Left ventricle myocardium inferior (tissue), 1 donor: ENCODE data around the gene PROB1. TPM values are rescaled to one million over a fixed set of nuclear protein-coding genes. Genes with fewer than 3 reads are reported as not detected.
"Not testable (repeated sequence)": the region's sequence is repeated elsewhere in the genome, so short reads cannot be mapped to it uniquely, and the experiment has no call there.

ENCODE experiments used
- DNase-seq: peaks from one replicate; pipeline ENCODE4 v3.0.0-alpha.2; 2020
- H3K27ac ChIP-seq: fragments of 200-600 bp; replicated peaks from 2 replicates; pipeline ENCODE4 v1.8.0; 2021
- H3K27me3 ChIP-seq: fragments of 200-600 bp; 2 replicates; pipeline ENCODE4 v1.8.0; 2021; ENCODE audit warnings: low read depth
- H3K36me3 ChIP-seq: fragments of 200-600 bp; 2 replicates; pipeline ENCODE4 v1.8.0; 2021
- H3K4me1 ChIP-seq: fragments of 200-600 bp; 2 replicates; pipeline ENCODE4 v1.8.0; 2021
- H3K4me3 ChIP-seq: fragments of 200-600 bp; 2 replicates; pipeline ENCODE4 v1.8.0; 2021; ENCODE audit warnings: mild to moderate bottlenecking, moderate library complexity
- H3K9me3 ChIP-seq: fragments of 200-600 bp; replicated peaks from 2 replicates; pipeline ENCODE4 v1.8.0; 2021
- CTCF ChIP-seq: fragments of 200-600 bp; IDR thresholded peaks from 2 replicates; pipeline ENCODE4 v1.8.0; 2021; ENCODE audit warnings: antibody characterized with exemption, mild to moderate bottlenecking, borderline replicate concordance
- intact Hi-C: fragments of 100-400 bp; cut with micrococcal nuclease; formaldehyde crosslinking; loops from one replicate; pipeline ENCODE4 v1.11.0; 2022
- total RNA-seq: library from RNA; stranded (reverse); fragmentation: NEBNext Ultra II Directional; extraction: Animal tissue kit (Norgen Biotek cat#: 25700); gene quantifications from one replicate; pipeline ENCODE4 v1.2.1, GENCODE V29; 2021
- donor health status: DM: no; HTN: yes; CAD: no; lungs with severe emphysema.

The PROB1 gene
- total RNA-seq, 1 donor from 2014 or later = 46.3 TPM

- intact Hi-C loops = no loop called here
- Histone ChIP-seq H3K36me3 (peaks cover 6% of the 10 kb centered on the region), H3K4me1 (peaks cover 65% of the 10 kb centered on the region), H3K27ac (no peak overlapping the region), H3K4me3 (no peak overlapping the region), H3K9me3 (no peaks in the 10 kb centered on the region), H3K27me3 (no peaks in the 10 kb centered on the region)
- DNase-seq = no peak
- TF ChIP-seq CTCF = no peak
Observed at GRCh38 chr5:139354186-139354585, 40.7 kb downstream of the PROB1 start.

- H3K4me3 ChIP-seq, H3K27ac ChIP-seq, intact Hi-C loops, DNase-seq, H3K9me3 ChIP-seq, H3K27me3 ChIP-seq: not testable (repeated sequence)
- H3K4me1 ChIP-seq = peaks cover 85% of the 10 kb centered on the region
- peaks cover 11% of the 10 kb centered on the region for H3K36me3 ChIP-seq
Observed at GRCh38 chr5:139347863-139348262, 47.0 kb downstream of the PROB1 start.

GRCh38 chr5:139345442-139345841 is 49.5 kb downstream of the PROB1 start:
- H3K4me1 ChIP-seq = peaks cover 82% of the 10 kb centered on the region
- intact Hi-C loops = not testable (repeated sequence)

GRCh38 chr5:139344177-139344576 is 50.7 kb downstream of the PROB1 start:
- intact Hi-C loops = no loop called here
- Histone ChIP-seq H3K4me1 (peaks cover 70% of the 10 kb centered on the region), H3K36me3 (peaks cover 11% of the 10 kb centered on the region), H3K27me3 (no peaks in the 10 kb centered on the region), H3K9me3 (no peaks in the 10 kb centered on the region), H3K4me3 (no peak overlapping the region), H3K27ac (no peak overlapping the region)
- no peak for DNase-seq
- no peak for TF ChIP-seq CTCF

More at GRCh38 chr5:139345442-139345841, 49.5 kb downstream of the PROB1 start:
- H3K4me3 ChIP-seq, H3K27me3 ChIP-seq, H3K9me3 ChIP-seq, DNase-seq, H3K27ac ChIP-seq: not testable (repeated sequence)
- H3K36me3 ChIP-seq = peaks cover 11% of the 10 kb centered on the region

GRCh38 chr5:139343476-139343875 is 51.4 kb downstream of the PROB1 start:
- TF ChIP-seq CTCF = no peak
- H3K27ac ChIP-seq = no peak overlapping the region
- H3K27me3 ChIP-seq = no peaks in the 10 kb centered on the region
- peaks cover 63% of the 10 kb centered on the region for H3K4me1 ChIP-seq
- intact Hi-C loops = no loop called here
- H3K4me3 ChIP-seq = peak overlapping the region; percentile 94
- H3K36me3 ChIP-seq = peaks cover 11% of the 10 kb centered on the region
- H3K9me3 ChIP-seq = no peaks in the 10 kb centered on the region
- no peak for DNase-seq

- H3K9me3 ChIP-seq = no peaks in the 10 kb centered on the region
- peaks cover 54% of the 10 kb centered on the region for H3K4me1 ChIP-seq
- H3K4me3 ChIP-seq = peak overlapping the region; percentile 94
- no peak for TF ChIP-seq CTCF
- intact Hi-C loops = no loop called here
- H3K36me3 ChIP-seq = peaks cover 11% of the 10 kb centered on the region
- no peak for DNase-seq
- no peaks in the 10 kb centered on the region for H3K27me3 ChIP-seq
- H3K27ac ChIP-seq = peak overlapping the region; percentile 97
Observed at GRCh38 chr5:139342423-139342723, 52.5 kb downstream of the PROB1 start.
